Measurements from ENCODE around the gene CENPX.

CENPX gene

DNA sequence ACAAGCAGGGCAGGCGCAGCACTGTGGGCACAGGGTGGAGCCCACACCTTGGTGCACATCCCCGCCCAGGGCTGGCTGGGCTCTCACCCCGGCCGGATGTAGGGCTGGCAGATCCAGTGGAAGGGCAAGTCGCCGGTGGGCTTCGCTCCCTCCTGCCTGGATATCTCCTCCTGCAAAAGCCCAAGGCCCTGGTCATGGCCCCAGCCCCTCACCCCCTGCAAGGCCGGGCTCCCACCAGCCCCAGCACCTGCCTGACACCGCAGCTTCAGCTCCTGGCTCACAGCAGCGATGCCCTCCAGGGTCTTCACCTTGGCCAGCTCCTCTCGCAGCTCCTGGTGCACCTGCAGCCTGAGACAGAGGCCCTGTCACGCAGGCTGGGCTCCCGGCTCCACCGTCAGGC is 37.9 kb upstream of the CENPX start:
- no peak overlapping the region for H3K9ac ChIP-seq (ENCODE audit: low read length)
- no peak for DNase-seq (ENCODE audit: low read depth)
- H3K4me1 ChIP-seq (ENCODE audit: control insufficient read depth, insufficient read depth, low read length) = peaks cover 14% of the 10 kb centered on the region
- no peaks in the 10 kb centered on the region for H3K9me3 ChIP-seq (ENCODE audit: control insufficient read depth, low read length)
- no peaks in the 10 kb centered on the region for H3K27me3 ChIP-seq (replicated peaks; ENCODE audit: control insufficient read depth, insufficient read depth, low read length)
- peaks cover 77% of the 10 kb centered on the region for H3K36me3 ChIP-seq (ENCODE audit: control insufficient read depth, insufficient read depth, low read length, severe bottlenecking)
- no peak overlapping the region for H3K4me3 ChIP-seq (ENCODE audit: low read length)

DNA sequence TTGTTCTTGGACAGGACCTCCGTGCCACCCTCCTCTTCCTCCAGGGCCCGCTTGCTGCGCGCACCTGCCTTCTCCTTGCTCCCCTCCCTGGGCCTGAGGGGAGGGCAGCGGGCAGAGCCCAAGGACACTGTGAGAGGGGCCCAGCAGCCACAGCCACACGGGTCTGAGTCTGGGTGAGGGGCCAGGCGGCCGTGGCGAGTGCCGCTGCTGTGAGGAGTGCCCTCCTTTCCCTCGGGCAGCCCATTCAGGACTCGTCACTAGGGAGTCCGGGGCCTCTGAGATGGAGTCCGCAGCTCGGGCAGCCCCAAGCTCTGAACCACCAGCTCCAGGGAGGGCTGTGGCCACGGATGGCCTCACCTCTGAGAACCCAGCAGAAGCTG is 37.3 kb upstream of the CENPX start:
- no peaks in the 10 kb centered on the region for H3K9me3 ChIP-seq (ENCODE audit: control insufficient read depth, low read length)
- no peaks in the 10 kb centered on the region for H3K27me3 ChIP-seq (replicated peaks; ENCODE audit: control insufficient read depth, insufficient read depth, low read length)
- H3K4me3 ChIP-seq (ENCODE audit: low read length) = no peak overlapping the region
- no peak overlapping the region for H3K9ac ChIP-seq (ENCODE audit: low read length)
- peaks cover 81% of the 10 kb centered on the region for H3K36me3 ChIP-seq (ENCODE audit: control insufficient read depth, insufficient read depth, low read length, severe bottlenecking)
- H3K4me1 ChIP-seq (ENCODE audit: control insufficient read depth, insufficient read depth, low read length) = peaks cover 14% of the 10 kb centered on the region
- DNase-seq (ENCODE audit: low read depth) = no peak

DNA sequence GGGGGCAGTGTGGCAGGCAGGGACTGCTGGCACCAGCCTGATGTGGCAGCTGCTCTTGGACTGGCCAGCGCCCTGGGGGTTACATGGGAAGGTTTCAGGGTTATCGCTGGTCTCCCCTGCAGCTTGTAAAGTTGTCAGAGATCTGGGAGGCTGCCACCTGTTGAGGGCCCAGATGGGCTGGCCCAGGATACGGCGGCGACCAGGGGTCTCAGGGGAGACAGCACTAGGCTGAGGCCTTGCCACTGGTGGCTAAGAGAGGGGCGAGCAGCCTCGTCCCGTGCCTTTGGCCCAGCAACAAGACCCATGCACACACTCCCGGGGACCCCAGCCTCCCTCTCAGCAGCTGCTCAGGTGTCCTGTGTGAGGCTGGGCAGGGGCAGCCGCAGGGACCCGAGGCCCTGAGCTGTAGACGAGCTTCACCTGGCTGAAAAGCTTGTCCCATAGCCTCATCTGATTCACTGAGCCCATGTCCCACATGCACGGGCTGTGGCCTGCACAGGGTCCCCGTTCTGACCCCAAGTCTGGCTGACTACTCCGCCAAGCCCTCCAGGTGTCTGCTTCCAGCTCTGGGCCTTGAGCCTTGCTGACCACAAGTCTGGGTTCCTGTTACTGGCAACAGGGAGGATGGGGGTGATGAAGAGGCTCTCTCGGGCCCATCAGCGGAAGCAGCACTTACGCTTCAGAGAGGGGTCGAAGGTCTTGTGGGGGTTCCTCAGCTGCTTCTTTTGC is 36.8 kb upstream of the CENPX start:
- DNase-seq (ENCODE audit: low read depth) = no peak
- H3K4me1 ChIP-seq (ENCODE audit: control insufficient read depth, insufficient read depth, low read length) = peaks cover 10% of the 10 kb centered on the region
- H3K9me3 ChIP-seq (ENCODE audit: control insufficient read depth, low read length) = no peaks in the 10 kb centered on the region
- no peaks in the 10 kb centered on the region for H3K27me3 ChIP-seq (replicated peaks; ENCODE audit: control insufficient read depth, insufficient read depth, low read length)
- H3K9ac ChIP-seq (ENCODE audit: low read length) = no peak overlapping the region
- H3K36me3 ChIP-seq (ENCODE audit: control insufficient read depth, insufficient read depth, low read length, severe bottlenecking) = peaks cover 87% of the 10 kb centered on the region
- no peak overlapping the region for H3K4me3 ChIP-seq (ENCODE audit: low read length)

DNA sequence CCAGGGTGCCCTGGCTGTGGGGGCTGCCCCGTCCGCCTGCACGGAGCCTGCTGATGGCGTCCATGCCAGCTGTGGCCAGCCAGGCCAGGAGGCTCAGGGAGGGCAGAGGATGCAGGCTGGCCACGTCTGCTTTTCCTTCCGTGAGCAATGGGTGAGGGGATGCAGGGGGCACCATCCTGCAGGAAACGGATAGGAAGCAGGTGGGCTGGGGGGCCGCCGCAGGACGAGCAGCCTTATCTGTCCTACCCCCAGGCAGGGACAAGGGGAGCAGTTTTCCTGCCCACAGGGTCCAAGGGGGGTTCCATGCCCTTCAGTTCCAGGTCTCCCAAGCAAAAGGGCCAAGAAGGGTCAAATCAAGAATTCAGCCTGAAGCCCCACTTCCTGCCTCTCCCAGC is 36.2 kb upstream of the CENPX start:
- peaks cover 5% of the 10 kb centered on the region for H3K4me1 ChIP-seq (ENCODE audit: control insufficient read depth, insufficient read depth, low read length)
- no peaks in the 10 kb centered on the region for H3K9me3 ChIP-seq (ENCODE audit: control insufficient read depth, low read length)
- no peak overlapping the region for H3K4me3 ChIP-seq (ENCODE audit: low read length)
- H3K9ac ChIP-seq (ENCODE audit: low read length) = no peak overlapping the region
- DNase-seq (ENCODE audit: low read depth) = no peak
- no peaks in the 10 kb centered on the region for H3K27me3 ChIP-seq (replicated peaks; ENCODE audit: control insufficient read depth, insufficient read depth, low read length)
- H3K36me3 ChIP-seq (ENCODE audit: control insufficient read depth, insufficient read depth, low read length, severe bottlenecking) = peaks cover 93% of the 10 kb centered on the region

DNA sequence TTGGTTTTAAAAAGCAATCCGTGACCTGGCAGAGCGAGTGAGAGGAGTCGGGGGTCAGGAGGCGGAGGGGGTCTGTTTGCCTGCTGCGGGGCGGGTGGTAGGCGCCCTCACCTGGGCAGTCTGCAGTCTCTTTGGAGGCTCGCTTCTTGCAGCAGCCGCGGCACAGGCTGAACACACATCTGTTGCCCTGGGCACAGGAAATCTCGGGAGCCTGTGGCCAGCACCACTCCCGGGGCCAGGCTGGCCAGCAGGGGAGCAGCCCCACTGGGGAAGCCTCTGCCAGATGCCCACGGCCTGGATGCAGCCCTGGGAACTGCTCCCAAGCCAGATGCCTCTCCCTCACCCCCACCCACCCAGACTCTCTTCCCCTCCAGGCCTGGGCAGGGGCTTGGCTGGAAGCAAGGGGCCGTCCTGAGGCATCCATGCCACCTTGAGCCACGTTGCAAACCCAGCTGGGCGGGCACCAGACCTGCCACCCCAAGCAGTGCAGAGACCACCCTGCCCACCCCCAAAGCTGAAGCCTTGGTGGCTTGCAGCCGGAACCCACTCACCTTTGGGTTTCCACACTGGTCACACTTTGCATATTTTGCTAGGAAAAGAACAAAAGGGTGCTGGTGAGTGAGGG is 35.7 kb upstream of the CENPX start:
- no peaks in the 10 kb centered on the region for H3K27me3 ChIP-seq (replicated peaks; ENCODE audit: control insufficient read depth, insufficient read depth, low read length)
- no peaks in the 10 kb centered on the region for H3K9me3 ChIP-seq (ENCODE audit: control insufficient read depth, low read length)
- H3K36me3 ChIP-seq (ENCODE audit: control insufficient read depth, insufficient read depth, low read length, severe bottlenecking) = peaks cover 91% of the 10 kb centered on the region
- H3K4me3 ChIP-seq (ENCODE audit: low read length) = no peak overlapping the region
- no peak overlapping the region for H3K9ac ChIP-seq (ENCODE audit: low read length)
- peaks cover 4% of the 10 kb centered on the region for H3K4me1 ChIP-seq (ENCODE audit: control insufficient read depth, insufficient read depth, low read length)
- no peak for DNase-seq (ENCODE audit: low read depth)

DNA sequence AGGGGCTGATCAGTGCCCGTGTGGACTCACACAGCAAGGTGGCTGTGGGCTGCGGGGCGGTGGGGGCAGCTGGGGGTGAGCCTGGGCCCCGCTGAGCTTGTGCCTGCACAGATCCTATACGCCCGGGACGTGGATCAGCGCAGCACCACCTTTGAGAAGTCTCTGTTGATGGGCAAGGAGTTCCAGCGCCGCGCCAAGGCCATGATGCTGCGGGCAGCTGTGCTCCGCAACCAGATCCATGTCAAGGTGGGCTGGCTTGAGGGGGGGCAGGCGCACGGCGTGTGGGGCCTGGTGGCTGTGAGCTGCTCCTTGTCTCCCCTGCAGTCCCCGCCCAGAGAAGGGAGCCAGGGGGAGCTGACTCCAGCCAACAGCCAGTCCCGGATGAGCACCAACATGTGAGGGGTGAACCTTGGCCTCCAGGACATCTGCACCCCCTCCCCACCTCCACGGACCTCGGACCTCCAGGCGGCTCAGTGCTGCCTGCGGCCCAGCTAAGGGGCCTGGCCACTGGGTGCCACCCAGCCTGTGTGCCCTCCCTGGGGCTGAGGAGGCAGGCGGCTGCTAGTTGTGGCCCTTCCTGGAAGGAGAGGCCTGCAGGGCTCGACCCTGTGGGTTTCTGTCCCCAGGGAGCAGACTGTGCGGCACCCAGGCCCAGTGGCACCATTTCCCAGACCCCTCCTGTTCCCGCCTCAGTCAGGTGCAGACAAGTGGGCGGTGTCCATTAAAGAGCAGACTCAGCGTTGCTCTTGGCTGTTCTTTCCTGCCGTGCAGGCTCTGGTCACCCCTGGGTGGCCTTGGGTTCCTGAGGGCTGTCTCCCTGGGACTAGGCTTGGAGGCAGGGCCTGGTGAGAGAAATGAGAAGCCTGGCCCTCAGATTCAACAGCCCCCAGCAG is 34.3 kb upstream of the CENPX start:
- Histone ChIP-seq H3K9ac (ENCODE audit: low read length) (no peak overlapping the region), H3K4me1 (ENCODE audit: control insufficient read depth, insufficient read depth, low read length) (peaks cover 9% of the 10 kb centered on the region), H3K4me3 (ENCODE audit: low read length) (no peak overlapping the region), H3K36me3 (ENCODE audit: control insufficient read depth, insufficient read depth, low read length, severe bottlenecking) (peaks cover 78% of the 10 kb centered on the region), H3K9me3 (ENCODE audit: control insufficient read depth, low read length) (no peaks in the 10 kb centered on the region), H3K27me3 (replicated peaks; ENCODE audit: control insufficient read depth, insufficient read depth, low read length) (no peaks in the 10 kb centered on the region)
- no peak for DNase-seq (ENCODE audit: low read depth)

DNA sequence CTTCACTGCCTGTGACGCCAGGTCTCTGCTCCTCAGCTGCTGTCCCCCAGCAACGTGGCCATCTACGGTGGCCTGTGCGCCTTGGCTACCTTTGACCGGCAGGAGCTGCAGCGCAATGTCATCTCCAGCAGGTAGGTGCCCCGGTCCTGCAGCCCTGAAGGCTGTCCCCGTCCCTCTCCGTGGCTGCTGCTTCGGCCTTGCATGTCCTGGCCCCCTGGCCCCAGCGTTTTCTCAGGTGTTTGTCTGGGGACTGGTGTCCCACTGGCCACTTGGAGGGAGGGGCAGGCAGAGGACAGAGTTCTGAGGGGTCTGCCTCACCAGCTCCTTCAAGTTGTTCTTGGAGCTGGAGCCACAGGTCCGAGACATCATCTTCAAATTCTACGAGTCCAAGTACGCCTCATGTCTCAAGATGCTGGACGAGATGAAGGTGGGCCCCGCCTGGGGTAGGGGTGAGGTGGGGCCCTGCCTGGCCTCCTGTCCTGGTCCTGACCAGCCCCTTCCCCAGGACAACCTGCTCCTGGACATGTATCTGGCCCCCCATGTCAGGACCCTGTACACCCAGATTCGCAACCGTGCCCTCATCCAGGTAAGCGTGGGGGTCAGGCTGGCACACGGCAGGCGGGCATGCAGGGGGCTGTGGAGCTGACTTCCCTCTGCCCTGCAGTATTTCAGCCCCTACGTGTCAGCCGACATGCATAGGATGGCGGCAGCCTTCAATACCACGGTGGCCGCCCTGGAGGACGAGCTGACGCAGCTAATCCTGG is 33.5 kb upstream of the CENPX start:
- Histone ChIP-seq H3K4me3 (ENCODE audit: low read length) (no peak overlapping the region), H3K27me3 (replicated peaks; ENCODE audit: control insufficient read depth, insufficient read depth, low read length) (no peaks in the 10 kb centered on the region), H3K9me3 (ENCODE audit: control insufficient read depth, low read length) (no peaks in the 10 kb centered on the region), H3K36me3 (ENCODE audit: control insufficient read depth, insufficient read depth, low read length, severe bottlenecking) (peaks cover 72% of the 10 kb centered on the region), H3K9ac (ENCODE audit: low read length) (no peak overlapping the region), H3K4me1 (ENCODE audit: control insufficient read depth, insufficient read depth, low read length) (peaks cover 9% of the 10 kb centered on the region)
- DNase-seq (ENCODE audit: low read depth) = no peak

DNA sequence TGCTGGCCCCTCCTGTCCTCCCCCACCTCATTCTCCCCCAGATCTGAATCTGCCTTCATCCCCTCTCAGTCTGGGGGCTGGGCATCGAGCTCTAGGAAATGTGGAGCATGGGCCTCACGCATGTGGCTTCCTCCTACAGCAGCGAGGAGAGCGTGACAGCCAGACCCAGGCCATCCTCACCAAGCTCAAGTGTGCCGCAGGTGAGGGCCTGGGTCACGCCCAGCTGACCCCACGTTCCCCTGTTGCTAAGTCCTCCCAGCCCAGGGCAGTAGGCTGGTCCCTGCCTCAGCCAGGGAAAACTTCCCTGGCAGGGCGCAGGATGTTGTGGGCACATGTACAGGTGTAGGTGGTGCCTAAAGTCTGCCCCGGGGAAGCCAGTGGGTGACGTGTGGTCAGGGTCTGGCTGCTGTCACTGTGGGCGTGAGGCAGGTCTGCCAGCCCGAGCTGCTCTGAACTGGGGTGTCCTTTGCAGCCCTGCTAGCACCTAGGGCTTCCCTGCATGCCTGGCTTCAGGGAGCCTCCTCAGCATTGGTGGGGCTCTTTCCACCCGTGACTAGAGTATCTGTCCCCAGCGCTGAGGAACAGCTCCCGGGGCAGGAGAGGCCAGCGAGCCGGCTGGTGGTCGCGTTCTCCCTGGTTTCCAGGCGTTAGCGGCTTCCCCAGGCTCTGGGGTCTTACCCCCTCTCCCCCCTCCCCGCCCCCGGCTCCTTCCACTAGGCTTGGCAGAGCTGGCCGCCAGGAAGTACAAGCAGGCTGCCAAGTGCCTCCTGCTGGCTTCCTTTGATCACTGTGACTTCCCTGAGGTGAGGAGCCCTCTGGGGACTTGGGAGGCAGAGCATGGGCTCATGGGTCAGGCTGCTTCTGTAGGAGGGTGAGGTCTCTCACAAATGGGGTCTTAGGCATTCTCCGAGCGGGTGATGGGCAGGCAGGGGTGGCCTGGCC is 32.6 kb upstream of the CENPX start:
- Histone ChIP-seq H3K9me3 (ENCODE audit: control insufficient read depth, low read length) (no peaks in the 10 kb centered on the region), H3K4me3 (ENCODE audit: low read length) (no peak overlapping the region), H3K4me1 (ENCODE audit: control insufficient read depth, insufficient read depth, low read length) (peaks cover 15% of the 10 kb centered on the region), H3K9ac (ENCODE audit: low read length) (no peak overlapping the region), H3K27me3 (replicated peaks; ENCODE audit: control insufficient read depth, insufficient read depth, low read length) (no peaks in the 10 kb centered on the region), H3K36me3 (ENCODE audit: control insufficient read depth, insufficient read depth, low read length, severe bottlenecking) (peaks cover 63% of the 10 kb centered on the region)
- DNase-seq (ENCODE audit: low read depth) = no peak

DNA sequence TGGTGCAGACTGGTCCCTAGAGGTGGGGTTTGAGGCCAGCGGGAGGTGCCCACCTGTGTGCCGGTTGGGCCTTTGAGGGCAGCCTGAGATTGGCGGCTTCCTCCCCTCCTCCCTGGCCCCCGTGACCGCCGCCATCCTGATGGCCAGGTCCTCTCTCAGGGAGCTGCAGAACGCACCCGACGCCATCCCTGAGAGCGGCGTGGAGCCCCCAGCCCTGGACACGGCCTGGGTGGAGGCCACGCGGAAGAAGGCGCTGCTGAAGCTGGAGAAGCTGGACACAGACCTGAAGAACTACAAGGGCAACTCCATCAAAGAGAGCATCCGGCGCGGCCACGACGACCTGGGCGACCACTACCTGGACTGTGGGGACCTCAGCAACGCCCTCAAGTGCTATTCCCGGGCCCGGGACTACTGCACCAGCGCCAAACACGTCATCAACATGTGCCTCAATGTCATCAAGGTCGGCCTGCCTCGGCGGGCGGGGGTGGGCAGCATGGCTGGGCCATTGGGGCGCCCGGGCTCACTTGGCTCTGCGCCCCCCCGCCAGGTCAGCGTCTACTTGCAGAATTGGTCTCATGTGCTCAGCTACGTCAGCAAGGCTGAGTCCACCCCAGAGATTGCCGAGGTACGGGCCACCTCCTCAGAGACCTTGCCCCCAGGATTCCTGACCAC is 31.8 kb upstream of the CENPX start:
- Histone ChIP-seq H3K9ac (ENCODE audit: low read length) (peak overlapping the region; percentile 25), H3K27me3 (replicated peaks; ENCODE audit: control insufficient read depth, insufficient read depth, low read length) (no peaks in the 10 kb centered on the region), H3K4me3 (ENCODE audit: low read length) (no peak overlapping the region), H3K9me3 (ENCODE audit: control insufficient read depth, low read length) (no peaks in the 10 kb centered on the region), H3K36me3 (ENCODE audit: control insufficient read depth, insufficient read depth, low read length, severe bottlenecking) (peaks cover 55% of the 10 kb centered on the region), H3K4me1 (ENCODE audit: control insufficient read depth, insufficient read depth, low read length) (peaks cover 18% of the 10 kb centered on the region)
- DNase-seq (ENCODE audit: low read depth) = no peak

Data from adipocyte (in vitro differentiated cells).